Astrocyte of the spinal cord (primary cell): Measurements from ENCODE around the gene SHB.

Experiments used
- DNase-seq: peaks from one replicate; pipeline ENCODE4 v3.0.0; 2011; ENCODE audit warnings: low read depth, low spot score
- H3K4me3 ChIP-seq: 2 replicates; pipeline ENCODE4 v1.5.1; 2011; ENCODE audit warnings: low read depth, mild to moderate bottlenecking, low read length, moderate library complexity
- CTCF ChIP-seq: IDR thresholded peaks from 2 replicates; pipeline ENCODE4 v1.5.1; 2012; ENCODE audit warnings: low read depth, mild to moderate bottlenecking, low read length, inconsistent platforms
- in situ Hi-C: cut with HindIII; loops from 2 replicates; pipeline ENCODE4 v1.10.0; 2017; ENCODE audit warnings: low sequenced_read_pairs

SHB gene

GRCh38 chr9:37870081-37870798, 198.8 kb downstream of the SHB start:
- no peak for DNase-seq
- TF ChIP-seq CTCF: no peak
- in situ Hi-C loops: no loop called here

More at GRCh38 chr9:37870081-37870798, 198.8 kb downstream of the SHB start:
- H3K4me3 ChIP-seq: no peak overlapping the region
